Parathyroid adenoma (tissue), 2 donors: Measurements from ENCODE around the gene IL1RL2.

Experiments
- H2AFZ ChIP-seq: fragments of 300-600 bp; sonication (generic); one replicate; pipeline ENCODE4 v1.7.0; 2017; ENCODE audit warnings: antibody characterized with exemption, mild to moderate bottlenecking
- H3K27ac ChIP-seq: fragments of 300-600 bp; sonication (generic); one replicate; pipeline ENCODE4 v1.7.0; 2017
- H3K27me3 ChIP-seq: fragments of 300-600 bp; sonication (generic); one replicate; pipeline ENCODE4 v1.7.0; 2017; ENCODE audit warnings: low read length; ENCODE audit not compliant: control insufficient read depth, insufficient read depth
- H3K36me3 ChIP-seq: fragments of 300-600 bp; sonication (generic); one replicate; pipeline ENCODE4 v1.7.0; 2017; ENCODE audit warnings: low read length; ENCODE audit not compliant: control insufficient read depth, insufficient read depth
- H3K4me1 ChIP-seq: fragments of 300-600 bp; sonication (generic); one replicate; pipeline ENCODE4 v1.7.0; 2017; ENCODE audit warnings: control low read depth
- H3K4me2 ChIP-seq: fragments of 300-600 bp; sonication (generic); one replicate; pipeline ENCODE4 v1.7.0; 2017; ENCODE audit warnings: low read length
- H3K4me3 ChIP-seq: fragments of 300-600 bp; sonication (generic); one replicate; pipeline ENCODE4 v1.7.0; 2017; ENCODE audit warnings: low read depth, low read length
- H3K79me2 ChIP-seq: fragments of 300-600 bp; sonication (generic); one replicate; pipeline ENCODE4 v1.7.0; 2017; ENCODE audit warnings: control low read depth
- H3K9ac ChIP-seq: fragments of 300-600 bp; sonication (generic); one replicate; pipeline ENCODE4 v1.7.0; 2017; ENCODE audit warnings: mild to moderate bottlenecking
- H3K9me3 ChIP-seq: fragments of 300-600 bp; sonication (generic); one replicate; pipeline ENCODE4 v1.7.0; 2017; ENCODE audit warnings: low read length; ENCODE audit not compliant: control insufficient read depth
- CTCF ChIP-seq: fragments of 300-600 bp; sonication (generic); IDR thresholded peaks from one replicate; pipeline ENCODE4 v1.7.0; 2017; ENCODE audit warnings: antibody characterized with exemption, mild to moderate bottlenecking
- donor health status: primary hyperparathyroidism.

IL1RL2 gene

GRCh38 chr2:102258386-102259074 is 71.7 kb downstream of the IL1RL2 start:
- no peak overlapping the region for H3K27ac ChIP-seq
- no peaks in the 10 kb centered on the region for H3K36me3 ChIP-seq
- no peaks in the 10 kb centered on the region for H3K4me1 ChIP-seq
- H3K27me3 ChIP-seq, result no peaks in the 10 kb centered on the region
- no peak overlapping the region for H3K4me2 ChIP-seq
- H3K9ac ChIP-seq, result no peak overlapping the region
- no peaks in the 10 kb centered on the region for H3K9me3 ChIP-seq
- H2AFZ ChIP-seq, result no peak overlapping the region
- TF ChIP-seq CTCF, result no peak
- H3K79me2 ChIP-seq, result no peaks in the 10 kb centered on the region
- no peak overlapping the region for H3K4me3 ChIP-seq

- H3K79me2 ChIP-seq, result no peaks in the 10 kb centered on the region
- no peaks in the 10 kb centered on the region for H3K27me3 ChIP-seq
- no peaks in the 10 kb centered on the region for H3K4me1 ChIP-seq
- no peaks in the 10 kb centered on the region for H3K9me3 ChIP-seq
- no peak overlapping the region for H3K4me3 ChIP-seq
- no peak overlapping the region for H3K9ac ChIP-seq
- no peak overlapping the region for H2AFZ ChIP-seq
- TF ChIP-seq CTCF, result no peak
- no peaks in the 10 kb centered on the region for H3K36me3 ChIP-seq
- H3K4me2 ChIP-seq, result no peak overlapping the region
- H3K27ac ChIP-seq, result no peak overlapping the region
Measured at GRCh38 chr2:102261467-102262135, 74.8 kb downstream of the IL1RL2 start.

- Histone ChIP-seq H3K27me3 (no peaks in the 10 kb centered on the region), H2AFZ (no peak overlapping the region), H3K4me2 (no peak overlapping the region), H3K4me3 (no peak overlapping the region), H3K27ac (no peak overlapping the region), H3K4me1 (no peaks in the 10 kb centered on the region), H3K79me2 (no peaks in the 10 kb centered on the region), H3K9me3 (no peaks in the 10 kb centered on the region), H3K36me3 (no peaks in the 10 kb centered on the region), H3K9ac (no peak overlapping the region)
- no peak for TF ChIP-seq CTCF
Measured at GRCh38 chr2:102262216-102263129, 75.7 kb downstream of the IL1RL2 start.

GRCh38 chr2:102264952-102265351 is 78.1 kb downstream of the IL1RL2 start:
- Histone ChIP-seq H3K9ac (no peak overlapping the region), H3K36me3 (no peaks in the 10 kb centered on the region), H3K27me3 (no peaks in the 10 kb centered on the region), H3K27ac (no peak overlapping the region), H3K9me3 (no peaks in the 10 kb centered on the region), H3K79me2 (no peaks in the 10 kb centered on the region), H3K4me1 (no peaks in the 10 kb centered on the region), H3K4me3 (no peak overlapping the region), H2AFZ (no peak overlapping the region), H3K4me2 (no peak overlapping the region)
- TF ChIP-seq CTCF, result no peak
